ENCODE measurements around the gene GOLGA8B. TPM values are rescaled to one million over a fixed set of nuclear protein-coding genes. Genes with fewer than 3 reads are reported as not detected.

The GOLGA8B gene
- total and polyA plus RNA-seq, 2 of the 8 experiments (the other 6 are each of a cell fraction or from before 2014, with no cell fraction given): 14.1 to 23.3 TPM

GRCh38 chr15:34583399-34584329, at the start of gene GOLGA8B (continued):
- TF ChIP-seq POU5F1 (IDR thresholded peaks at IDR 0.05; ENCODE audit: low read depth, low read length) (no peak), E2F6 (IDR thresholded peaks at IDR 0.05) (peak; percentile 49; the same call in 1 of the 2 replicates), SUZ12 (IDR thresholded peaks at IDR 0.05; ENCODE audit: low read length) (peak; percentile 53; the same call in 1 of the 2 replicates), TEAD4 (IDR thresholded peaks at IDR 0.05; ENCODE audit: low read depth, low read length) (peak; percentile 48; the same call in 1 of the 2 replicates), GTF2F1 (IDR thresholded peaks at IDR 0.05; ENCODE audit: borderline replicate concordance, low read depth, low read length) (no peak), CBX8 (IDR thresholded peaks at IDR 0.05; ENCODE audit: borderline replicate concordance, low read depth, low read length) (no peak), TAF7 (optimal IDR thresholded peaks at IDR 0.05; ENCODE audit: borderline replicate concordance, low read depth, low read length) (no peak), KDM4A (IDR thresholded peaks at IDR 0.05; ENCODE audit: low read depth, low read length, severe bottlenecking) (peak; percentile 94), SP2 (IDR thresholded peaks at IDR 0.05; ENCODE audit: low read length) (no peak), NRF1 (IDR thresholded peaks at IDR 0.05; ENCODE audit: low read depth, low read length) (peak; percentile 74), RNF2 (IDR thresholded peaks at IDR 0.05; ENCODE audit: borderline replicate concordance, low read depth, low read length, missing control alignments, poor library complexity, severe bottlenecking) (peak; percentile 39), EP300 (IDR thresholded peaks at IDR 0.05; ENCODE audit: borderline replicate concordance in 1 of 2, low read depth in 2 of 2, low read length in 2 of 2) (no peak), TAF1 (IDR thresholded peaks at IDR 0.05; ENCODE audit: low read depth, low read length) (peak; percentile 53; the same call in 1 of the 2 replicates), JUND (IDR thresholded peaks at IDR 0.05; ENCODE audit: low read length) (no peak)
